ENCODE results near the gene ZCCHC17.
"Not testable (repeated sequence)": the region's sequence is repeated elsewhere in the genome, so short reads cannot be mapped to it uniquely, and the experiment has no call there.

The ZCCHC17 gene

GRCh38 chr1:31377364-31377863 is 80.6 kb downstream of the ZCCHC17 start:
- no peaks in the 10 kb centered on the region for H3K9me3 ChIP-seq (replicated peaks in 1 of 11)
- no peak overlapping the region for H3K4me3 ChIP-seq
- H3K9ac ChIP-seq, result no peak overlapping the region
- H3K36me3 ChIP-seq, result no peaks in the 10 kb centered on the region
- TF ChIP-seq Cebpa-rat (IDR thresholded peaks at IDR 0.05), result no peak
- peaks cover 10 to 17% (median 14%) of the 10 kb centered on the region in 10 experiments for H3K4me1 ChIP-seq
- H3K27me3 ChIP-seq, result peaks cover 0 to 9% (median 0%) of the 10 kb centered on the region in 11 experiments; a peak in 4 of 22 replicates
- H4K20me1 ChIP-seq, result peaks cover 0 to 7% (median 0%) of the 10 kb centered on the region in 11 experiments; a peak in 1 of 22 replicates
- no peak overlapping the region for H3K27ac ChIP-seq
- H3K4me2 ChIP-seq, result no peak overlapping the region

- no peak for TF ChIP-seq Cebpa-rat (IDR thresholded peaks at IDR 0.05)
Observed at GRCh38 chr1:31378001-31378400, 81.2 kb downstream of the ZCCHC17 start.

GRCh38 chr1:31380181-31380580 is 83.3 kb downstream of the ZCCHC17 start:
- H3K4me1 ChIP-seq, result no peaks in the 10 kb centered on the region
- no peaks in the 10 kb centered on the region for H3K9me3 ChIP-seq (replicated peaks in 1 of 11)
- H4K20me1 ChIP-seq, result no peaks in the 10 kb centered on the region
- H3K9ac ChIP-seq, result no peak overlapping the region
- TF ChIP-seq Cebpa-rat (IDR thresholded peaks at IDR 0.05), result no peak
- H3K27ac ChIP-seq, result no peak overlapping the region
- H3K4me3 ChIP-seq, result no peak overlapping the region
- H3K27me3 ChIP-seq, result no peaks in the 10 kb centered on the region
- no peak overlapping the region for H3K4me2 ChIP-seq
- H3K36me3 ChIP-seq, result no peaks in the 10 kb centered on the region

More at GRCh38 chr1:31378001-31378400, 81.2 kb downstream of the ZCCHC17 start:
- Histone ChIP-seq H3K9me3 (replicated peaks in 1 of 11) (no peaks in the 10 kb centered on the region), H3K4me3 (no peak overlapping the region), H3K36me3 (no peaks in the 10 kb centered on the region), H3K9ac (no peak overlapping the region), H3K27me3 (peaks cover 0 to 3% (median 0%) of the 10 kb centered on the region in 11 experiments; a peak in 4 of 22 replicates), H3K27ac (no peak overlapping the region), H4K20me1 (peaks cover 0 to 2% (median 0%) of the 10 kb centered on the region in 11 experiments; a peak in 1 of 22 replicates), H3K4me1 (peaks cover 5 to 11% (median 9%) of the 10 kb centered on the region in 10 experiments), H3K4me2 (no peak overlapping the region)

- Histone ChIP-seq H3K27me3 (no peaks in the 10 kb centered on the region), H4K20me1 (no peaks in the 10 kb centered on the region), H3K4me2 (no peak overlapping the region), H3K36me3 (no peaks in the 10 kb centered on the region), H3K9me3 (replicated peaks in 1 of 11) (no peaks in the 10 kb centered on the region), H3K4me1 (no peaks in the 10 kb centered on the region), H3K9ac (no peak overlapping the region), H3K27ac (no peak overlapping the region), H3K4me3 (no peak overlapping the region)
- TF ChIP-seq Cebpa-rat (IDR thresholded peaks at IDR 0.05), result no peak
Observed at GRCh38 chr1:31381394-31382294, 84.8 kb downstream of the ZCCHC17 start.

- Histone ChIP-seq H4K20me1 (no peaks in the 10 kb centered on the region), H3K4me1 (no peaks in the 10 kb centered on the region), H3K27ac (no peak overlapping the region), H3K9ac (no peak overlapping the region), H3K4me2 (no peak overlapping the region), H3K36me3 (no peaks in the 10 kb centered on the region), H3K27me3 (no peaks in the 10 kb centered on the region), H3K4me3 (no peak overlapping the region), H3K9me3 (replicated peaks in 1 of 11) (no peaks in the 10 kb centered on the region)
- TF ChIP-seq Cebpa-rat (IDR thresholded peaks at IDR 0.05), result no peak
Observed at GRCh38 chr1:31382379-31382989, 85.7 kb downstream of the ZCCHC17 start.

GRCh38 chr1:31383967-31384366 is 87.1 kb downstream of the ZCCHC17 start:
- Histone ChIP-seq H3K27me3 (no peaks in the 10 kb centered on the region), H3K4me2 (no peak overlapping the region; a peak in 1 of 22 replicates), H3K36me3 (no peaks in the 10 kb centered on the region), H3K4me1 (no peaks in the 10 kb centered on the region), H3K9ac (no peak overlapping the region), H3K9me3 (replicated peaks in 1 of 11) (no peaks in the 10 kb centered on the region), H4K20me1 (no peaks in the 10 kb centered on the region), H3K4me3 (no peak overlapping the region), H3K27ac (no peak overlapping the region)
- no peak for TF ChIP-seq Cebpa-rat (IDR thresholded peaks at IDR 0.05)

GRCh38 chr1:31386576-31387243 is 89.9 kb downstream of the ZCCHC17 start:
- H4K20me1 ChIP-seq; H3K36me3 ChIP-seq; H3K9ac ChIP-seq; H3K9me3 ChIP-seq (replicated peaks in 1 of 11); H3K27ac ChIP-seq; H3K4me3 ChIP-seq; H3K4me2 ChIP-seq; H3K27me3 ChIP-seq; H3K4me1 ChIP-seq: not testable (repeated sequence)

GRCh38 chr1:31387612-31388011 is 90.8 kb downstream of the ZCCHC17 start:
- no peaks in the 10 kb centered on the region for H3K4me1 ChIP-seq
- no peaks in the 10 kb centered on the region for H3K27me3 ChIP-seq
- H3K4me2 ChIP-seq, result no peak overlapping the region
- H3K27ac ChIP-seq, result no peak overlapping the region
- H3K9ac ChIP-seq, result no peak overlapping the region
- no peak overlapping the region for H3K4me3 ChIP-seq
- no peaks in the 10 kb centered on the region for H4K20me1 ChIP-seq
- no peaks in the 10 kb centered on the region for H3K36me3 ChIP-seq
- TF ChIP-seq Cebpa-rat (IDR thresholded peaks at IDR 0.05), result no peak
- no peaks in the 10 kb centered on the region for H3K9me3 ChIP-seq (replicated peaks in 1 of 11)

GRCh38 chr1:31389616-31390015 is 92.8 kb downstream of the ZCCHC17 start:
- Histone ChIP-seq H3K4me2 (no peak overlapping the region), H3K4me3 (no peak overlapping the region), H3K27ac (no peak overlapping the region), H3K36me3 (no peaks in the 10 kb centered on the region), H4K20me1 (no peaks in the 10 kb centered on the region), H3K4me1 (peaks cover 4 to 10% (median 8%) of the 10 kb centered on the region in 10 experiments; a peak in 17 of 20 replicates), H3K9ac (no peak overlapping the region), H3K27me3 (no peaks in the 10 kb centered on the region), H3K9me3 (replicated peaks in 1 of 11) (no peaks in the 10 kb centered on the region)
- no peak for TF ChIP-seq Cebpa-rat (IDR thresholded peaks at IDR 0.05)

Measured in BLaER1 treated with 17β-estradiol and CSF1 and Interleukin-3, amounts not matched to agents 10 nM and 100 nM (cell line).